T47D (cell line): ENCODE results near the gene CEMIP2.
A peak's percentile ranks its signal among the peaks of the same experiment; 100 is the strongest.

Source experiments
- DNase-seq, 2 experiments: peaks; one replicate each; pipeline versions ENCODE4 v3.0.0 to v3.0.0-alpha.2; 2011 to 2012; ENCODE audit warnings: low read depth in 1 of 2, low spot score in 1 of 2
- JUND ChIP-seq: IDR thresholded peaks from 2 replicates; pipeline ENCODE4 v1.6.1; 2012; ENCODE audit warnings: low read depth
- in situ Hi-C: cut with HindIII; loops from 2 replicates; pipeline ENCODE4 v1.10.0; 2016; ENCODE audit warnings: low sequenced_read_pairs, low pct_unique_long_range_greater_than_20kb

CEMIP2 gene

DNA sequence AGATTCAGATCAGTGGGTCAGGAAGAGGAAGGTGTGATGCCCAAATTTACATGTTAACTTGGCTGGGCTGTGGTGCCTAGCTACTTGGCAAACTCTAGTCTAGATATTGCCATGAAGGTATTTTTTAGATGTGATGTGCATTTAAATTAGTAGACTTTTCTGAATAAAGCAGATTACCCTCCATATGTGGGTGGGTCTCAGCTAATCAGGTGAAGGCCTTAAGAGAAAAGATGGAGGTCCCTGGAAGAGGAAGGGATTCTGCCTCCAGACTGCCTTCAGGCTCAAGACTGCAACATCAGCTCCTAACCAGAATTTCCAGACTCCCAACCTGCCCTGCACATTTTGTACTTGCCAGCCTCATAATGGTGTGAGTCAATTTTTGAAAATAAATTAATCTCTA lies 115.8 kb downstream of the CEMIP2 start:
- in situ Hi-C loops: no loop called here

DNA sequence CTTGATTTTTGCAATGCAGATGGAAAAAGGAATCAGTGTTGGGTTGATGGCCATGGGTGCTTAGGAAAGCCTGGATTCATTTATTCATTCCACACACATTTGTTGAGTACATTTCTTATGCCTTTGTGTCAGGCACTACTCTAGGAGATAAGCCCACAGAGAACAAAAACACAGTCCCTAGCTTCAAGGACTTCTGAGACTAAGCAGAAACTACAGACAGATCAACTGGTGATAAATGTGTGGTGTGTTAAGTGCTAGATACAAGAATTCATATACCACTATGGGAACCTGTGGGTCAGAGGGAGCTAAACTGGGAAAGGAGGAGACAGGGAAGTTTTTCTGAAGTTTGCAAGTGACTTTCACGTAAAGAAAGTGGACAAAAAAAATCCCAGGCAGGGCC lies 119.9 kb downstream of the CEMIP2 start:
- in situ Hi-C loops: no loop called here
- no peak for TF ChIP-seq JUND
- DNase-seq: no peak

More for the DNA sequence above, 115.8 kb downstream of the CEMIP2 start:
- DNase-seq: peak in 1 of 2 experiments; percentile 6
- TF ChIP-seq JUND: no peak

DNA sequence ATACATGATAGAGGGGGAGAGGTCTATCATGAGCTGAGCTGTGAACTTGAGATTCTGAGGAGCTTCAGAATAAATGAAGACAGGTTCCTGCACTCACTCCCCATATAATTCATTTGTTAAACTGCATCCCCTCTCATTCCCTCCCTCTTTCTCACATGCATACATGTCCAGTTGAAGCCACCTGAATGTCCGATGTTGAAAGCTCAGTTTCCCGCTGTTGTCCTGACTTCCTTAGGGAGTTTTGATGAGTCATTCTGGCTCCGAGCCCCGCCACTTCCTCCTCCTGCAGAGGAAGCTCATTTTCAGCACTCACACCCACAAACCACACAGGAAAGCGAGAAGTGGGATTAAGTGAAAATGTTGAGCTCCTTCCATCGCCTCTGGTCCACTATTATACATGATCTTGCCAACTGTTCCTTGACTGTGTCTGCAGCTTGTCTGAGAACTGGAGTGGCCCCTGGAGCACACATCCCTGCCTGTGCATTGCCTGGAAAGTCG lies 121.2 kb downstream of the CEMIP2 start:
- DNase-seq: peak in 1 of 2 experiments; percentile 27
- in situ Hi-C loops: no loop called here
- no peak for TF ChIP-seq JUND

DNA sequence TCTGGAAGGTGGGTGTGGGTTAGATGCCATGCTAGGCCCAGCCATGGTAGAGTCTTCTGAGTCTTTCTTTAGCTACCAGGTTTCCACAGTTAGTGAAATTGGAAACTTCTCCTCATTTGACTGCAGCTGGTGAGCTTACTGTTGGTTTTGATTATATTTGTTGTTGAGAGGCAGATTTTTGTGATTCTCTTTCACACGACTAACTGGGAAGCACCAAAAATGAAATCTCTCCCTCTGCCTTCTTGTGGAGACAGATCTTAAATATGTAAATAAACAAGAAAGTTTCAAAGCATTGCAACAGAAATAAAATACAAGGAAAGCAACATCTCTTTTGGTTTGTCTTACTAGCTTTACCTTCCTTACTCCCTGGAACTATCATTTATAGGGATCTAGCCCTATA lies 122.2 kb downstream of the CEMIP2 start:
- in situ Hi-C loops: no loop called here
- DNase-seq: no peak
- TF ChIP-seq JUND: no peak

DNA sequence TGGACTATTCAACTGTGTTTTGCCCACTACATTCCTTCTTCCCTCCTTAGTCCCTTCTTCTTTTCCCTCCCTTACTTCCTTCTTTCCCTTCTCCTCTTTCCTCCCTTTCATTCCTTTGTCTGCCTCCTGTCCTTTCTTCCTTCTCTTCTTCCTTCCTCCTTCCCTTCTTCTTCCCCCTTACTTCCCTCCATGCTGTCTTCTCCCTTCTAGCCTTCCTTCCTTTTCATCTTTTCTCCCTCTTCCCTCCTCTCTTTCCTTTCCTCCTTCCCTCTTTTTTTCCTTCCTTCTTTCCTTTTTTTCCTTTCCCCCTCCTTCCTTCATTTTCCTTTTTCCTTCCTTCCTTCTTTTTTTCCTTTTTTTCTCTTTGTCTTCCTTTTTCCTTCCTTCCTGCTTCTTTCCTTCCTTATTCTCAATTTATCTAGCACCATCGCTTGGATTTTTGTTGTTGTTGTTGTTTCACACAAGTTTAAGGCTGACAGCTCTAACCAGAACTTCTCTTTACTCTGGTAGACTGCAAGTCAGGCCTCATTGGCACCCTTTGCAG lies 123.4 kb downstream of the CEMIP2 start:
- DNase-seq: no peak
- in situ Hi-C loops: no loop called here
- no peak for TF ChIP-seq JUND

DNA sequence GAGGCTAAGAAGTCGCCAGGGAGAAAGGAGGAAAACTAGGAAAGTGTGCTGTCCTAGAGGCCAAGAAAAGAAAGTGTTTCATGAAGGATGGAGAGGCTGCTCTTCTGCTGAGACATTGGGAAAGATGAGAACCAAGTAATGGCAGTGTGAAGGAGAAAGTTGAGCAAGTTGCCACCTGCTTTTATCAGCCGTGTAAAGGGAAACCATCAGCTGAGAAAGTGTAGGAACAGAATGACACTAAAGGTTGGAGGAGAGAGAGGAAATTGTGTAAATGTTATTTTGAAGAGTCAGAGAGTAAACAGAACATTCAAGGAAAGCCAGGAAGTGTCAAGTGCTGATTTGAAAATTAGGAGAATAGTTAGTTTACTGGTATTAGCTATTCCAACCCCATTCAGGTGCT lies 125.0 kb downstream of the CEMIP2 start:
- TF ChIP-seq JUND: no peak
- in situ Hi-C loops: no loop called here
- no peak for DNase-seq

DNA sequence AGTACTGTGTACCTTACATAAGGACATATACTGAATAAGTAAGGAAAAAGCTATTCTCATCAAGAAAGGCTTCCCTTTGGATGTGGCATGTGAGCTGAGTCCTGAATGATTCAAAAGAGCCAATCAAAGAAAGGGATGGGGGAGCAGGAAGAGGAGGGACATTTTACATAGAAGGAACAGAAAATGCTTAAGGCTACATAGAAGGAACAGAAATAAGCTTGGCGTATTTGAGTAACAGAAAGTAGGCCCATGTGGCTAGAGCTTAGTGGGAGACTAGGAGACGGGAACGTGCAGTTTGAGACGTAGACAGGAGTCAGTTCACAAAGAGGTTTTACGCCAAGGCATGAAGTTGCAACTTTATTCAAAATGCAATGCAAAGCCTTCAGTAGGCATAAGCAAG lies 126.3 kb downstream of the CEMIP2 start:
- no peak for TF ChIP-seq JUND
- peak in 1 of 2 experiments; percentile 14 for DNase-seq
- in situ Hi-C loops: no loop called here

DNA sequence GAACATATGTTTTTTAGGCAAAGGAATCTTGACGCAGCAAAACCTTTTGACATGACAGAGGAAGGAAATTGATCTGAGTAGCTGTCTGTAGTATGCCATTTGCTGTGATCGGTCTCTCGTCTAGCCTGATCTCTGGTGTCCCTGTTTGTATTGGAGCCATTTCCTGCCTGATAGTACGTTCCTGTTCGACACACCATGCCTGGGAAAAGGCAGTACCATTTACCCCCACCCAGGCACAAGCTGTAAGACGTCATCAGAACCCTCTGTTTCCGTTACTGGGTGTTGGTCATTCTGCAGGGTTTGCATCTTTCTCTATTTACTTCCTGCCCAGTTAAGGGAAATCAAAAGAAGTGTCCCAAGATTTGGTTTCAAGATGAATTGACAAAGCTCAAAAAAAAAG lies 129.7 kb downstream of the CEMIP2 start:
- in situ Hi-C loops: no loop called here
- DNase-seq: no peak
- TF ChIP-seq JUND: no peak

DNA sequence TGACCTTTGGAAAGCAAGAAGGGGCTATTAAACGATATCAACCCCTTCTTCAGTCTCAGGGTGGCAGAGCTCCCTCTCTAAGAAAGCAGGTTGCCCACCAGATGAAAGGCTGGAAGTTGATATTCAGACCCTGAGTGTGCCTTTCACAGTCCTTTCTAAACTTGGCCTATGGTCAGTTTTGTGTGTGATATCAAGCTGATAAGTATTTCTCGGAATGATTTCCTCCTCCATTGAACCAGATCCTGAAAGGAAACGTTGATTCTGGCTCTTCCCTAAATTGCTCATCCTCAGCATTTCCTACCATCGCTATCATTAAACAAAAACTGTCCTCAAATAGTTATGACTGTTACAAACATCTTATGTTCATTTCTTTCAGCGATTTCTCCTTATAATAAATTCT lies 130.4 kb downstream of the CEMIP2 start:
- DNase-seq: no peak
- no peak for TF ChIP-seq JUND
- in situ Hi-C loops: no loop called here

DNA sequence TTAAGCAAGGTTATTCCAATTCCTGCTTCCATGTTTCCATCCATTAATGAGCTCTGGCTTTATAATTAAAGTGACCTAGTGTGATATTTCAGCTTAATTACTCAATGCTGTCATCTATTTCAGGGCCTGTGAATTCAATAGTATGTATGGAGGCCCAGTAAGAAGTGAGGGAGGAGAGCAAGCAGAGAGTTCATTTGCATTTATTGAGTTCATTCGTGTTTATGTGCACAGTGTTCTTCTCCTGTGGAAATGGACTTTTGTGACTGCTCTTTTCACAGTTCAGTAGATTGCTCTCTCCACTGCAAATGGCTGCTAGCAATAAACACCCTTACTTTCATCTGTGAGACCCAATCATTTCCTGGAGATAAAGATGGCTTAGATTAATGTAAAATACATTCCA lies 130.9 kb downstream of the CEMIP2 start:
- DNase-seq: no peak
- in situ Hi-C loops: no loop called here
- TF ChIP-seq JUND: no peak

DNA sequence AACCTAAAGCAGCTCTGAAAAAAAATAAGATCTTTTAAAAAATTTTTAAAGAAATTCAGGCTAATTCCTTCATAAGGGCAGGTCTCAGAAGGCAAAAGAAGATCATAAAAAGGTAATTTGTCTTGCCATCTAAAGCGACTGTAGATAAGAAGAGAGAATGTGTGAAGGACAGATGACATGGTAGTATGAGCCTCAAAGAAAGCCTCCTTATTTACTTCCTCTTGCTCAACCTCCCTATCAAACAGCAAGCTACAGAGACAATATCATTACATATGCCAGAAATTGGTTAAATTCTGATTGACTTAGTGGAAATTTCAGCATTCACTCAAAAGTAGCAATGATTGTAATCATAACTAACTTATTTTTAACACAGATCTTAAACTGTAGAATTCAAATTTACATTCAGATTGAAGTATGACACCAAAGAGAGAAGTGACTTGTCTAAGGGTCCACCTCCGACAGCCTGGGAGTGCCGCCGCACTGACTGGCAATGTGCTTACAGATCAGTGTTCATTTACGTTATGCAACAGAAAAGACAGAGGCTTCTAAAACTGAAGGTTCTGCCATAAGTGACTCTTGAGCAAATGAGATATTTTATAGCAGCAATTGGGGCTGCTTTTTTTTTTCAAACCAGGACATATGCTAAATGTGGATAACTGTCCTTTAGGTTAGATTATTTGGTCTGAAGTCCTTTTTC lies 132.0 kb downstream of the CEMIP2 start:
- no peak for TF ChIP-seq JUND
- in situ Hi-C loops: no loop called here
- DNase-seq: no peak

DNA sequence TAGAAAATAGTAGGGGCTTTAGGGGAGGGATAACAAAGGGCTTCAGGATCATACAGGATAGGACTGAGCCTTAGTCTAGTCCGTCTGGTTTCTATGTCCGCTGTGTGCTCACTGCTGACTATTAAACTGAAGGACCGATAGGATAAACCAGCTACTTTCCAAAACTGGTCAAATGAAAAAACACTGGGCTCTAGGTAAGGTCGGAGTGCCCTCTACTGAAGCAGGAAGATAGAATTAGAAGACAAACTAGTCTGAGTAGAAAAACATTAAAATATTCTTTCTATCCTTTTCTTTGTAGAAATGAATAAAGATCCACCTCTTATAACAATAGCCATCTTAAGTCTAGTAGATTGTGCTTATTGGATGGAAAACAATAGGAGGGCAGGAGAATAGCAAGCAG lies 133.6 kb downstream of the CEMIP2 start:
- TF ChIP-seq JUND: no peak
- in situ Hi-C loops: no loop called here
- DNase-seq: peak in 1 of 2 experiments; percentile 19
